Left cardiac atrium (tissue), 4 donors: ENCODE results near the gene MYO1E. TPM values are rescaled to one million over a fixed set of nuclear protein-coding genes. Genes with fewer than 3 reads are reported as not detected.

ENCODE experiments used
- ATAC-seq, 2 donors: fragments of 200-7000 bp; cut with Tn5 transposase; one replicate each; pipeline ENCODE4 v1.9.1; 2020; ENCODE audit warnings: mild to moderate bottlenecking in 2 of 2, moderate library complexity in 2 of 2
- DNase-seq: peaks from one replicate; pipeline ENCODE4 v3.0.0-alpha.2; 2020
- intact Hi-C, 2 donors: fragments of 100-400 bp; cut with DNase I; formaldehyde crosslinking; loops; one replicate each; pipeline versions ENCODE4 v1.14.1 to v1.15.1; 2022 to 2023
- total RNA-seq, 2 donors: library from RNA; stranded (reverse); fragmentation: NEBNext Ultra II Directional; extraction: Animal tissue kit (Norgen Biotek cat#: 25700); gene quantifications; one replicate each; pipeline ENCODE4 v1.2.1, GENCODE V29; 2021
- donor health status: DM: no; HTN: yes; CAD: no.
- donor health status: DM: no; HTN: yes; CAD: no; lungs with severe emphysema.
- donor health status: DM: yes; HTN: yes; CAD: no.
- donor health status: Dilated cardiomyopathy.

MYO1E gene
- total RNA-seq, 2 donors from 2014 or later: 32.1 to 49.5 TPM

GRCh38 chr15:59303633-59304032 lies 69.0 kb downstream of the MYO1E start:
- intact Hi-C loops: no loop called here
- ATAC-seq: no peak
- no peak for DNase-seq

GRCh38 chr15:59303136-59303535 lies 69.5 kb downstream of the MYO1E start:
- no peak for DNase-seq
- ATAC-seq: no peak
- intact Hi-C loops: no loop called here

- intact Hi-C loops: no loop called here
- DNase-seq: no peak
- no peak for ATAC-seq
Observed at GRCh38 chr15:59301527-59301926, 71.1 kb downstream of the MYO1E start.

- ATAC-seq (peak in 1 of 2 donors; percentile 10), DNase-seq (peak; percentile 56)
- intact Hi-C loops: no loop called here
Observed at GRCh38 chr15:59300618-59301139, 72.0 kb downstream of the MYO1E start.

GRCh38 chr15:59299929-59300617 lies 72.6 kb downstream of the MYO1E start:
- ATAC-seq (peak; percentile 94 to 95), DNase-seq (peak; percentile 76)
- intact Hi-C loops: no loop called here

GRCh38 chr15:59298854-59299250 lies 73.8 kb downstream of the MYO1E start:
- no peak for ATAC-seq
- intact Hi-C loops: no loop called here
- no peak for DNase-seq

- intact Hi-C loops: no loop called here
- no peak for DNase-seq
- no peak for ATAC-seq
Observed at GRCh38 chr15:59298225-59298853, 74.3 kb downstream of the MYO1E start.

- intact Hi-C loops: no loop called here
- peak in 1 of 2 donors; percentile 5 for ATAC-seq
- no peak for DNase-seq
Observed at GRCh38 chr15:59296181-59296617, 76.5 kb downstream of the MYO1E start.

GRCh38 chr15:59295261-59296001 lies 77.2 kb downstream of the MYO1E start:
- ATAC-seq (peak; percentile 45 to 46), DNase-seq (no peak)
- intact Hi-C loops: no loop called here

- peak in 1 of 2 donors; percentile 32 for ATAC-seq
- DNase-seq: no peak
- intact Hi-C loops: no loop called here
Observed at GRCh38 chr15:59294574-59295260, 78.0 kb downstream of the MYO1E start.

- DNase-seq (no peak), ATAC-seq (peak; percentile 51 to 76)
- intact Hi-C loops: no loop called here
Observed at GRCh38 chr15:59292442-59293151, 80.1 kb downstream of the MYO1E start.

GRCh38 chr15:59291213-59291549 lies 81.5 kb downstream of the MYO1E start:
- no peak for ATAC-seq
- intact Hi-C loops: no loop called here
- no peak for DNase-seq

- DNase-seq (no peak), ATAC-seq (no peak)
- intact Hi-C loops: no loop called here
Observed at GRCh38 chr15:59290295-59291212, 82.1 kb downstream of the MYO1E start.

GRCh38 chr15:59289574-59289973 lies 83.1 kb downstream of the MYO1E start:
- DNase-seq (no peak), ATAC-seq (no peak)
- intact Hi-C loops: no loop called here

- intact Hi-C loops: no loop called here
- ATAC-seq (no peak), DNase-seq (no peak)
Observed at GRCh38 chr15:59283717-59284391, 88.8 kb downstream of the MYO1E start.

GRCh38 chr15:59282515-59283337 lies 89.9 kb downstream of the MYO1E start:
- intact Hi-C loops: no loop called here
- no peak for DNase-seq
- no peak for ATAC-seq

- ATAC-seq (no peak), DNase-seq (no peak)
- intact Hi-C loops: no loop called here
Observed at GRCh38 chr15:59281699-59282098, 91.0 kb downstream of the MYO1E start.
